Peyer's patch (tissue), 4 donors: Measurements from ENCODE around the gene CCDC81. TPM values are rescaled to one million over a fixed set of nuclear protein-coding genes. Genes with fewer than 3 reads are reported as not detected.

Experiments
- DNase-seq, 3 donors: peaks; one replicate each; pipeline ENCODE4 v3.0.0-alpha.2; 2017 to 2019
- H3K27ac ChIP-seq, 4 donors: fragments of 200-600 bp; sonication (generic); one replicate each; pipeline ENCODE4 v1.5.1; 2016 to 2019
- H3K27me3 ChIP-seq, 2 donors: fragments of 200-600 bp; sonication (generic); one replicate each; pipeline ENCODE4 v1.5.1; 2019
- H3K36me3 ChIP-seq, 3 donors: fragments of 200-600 bp; sonication (generic); one replicate each; pipeline ENCODE4 v1.5.1; 2016 to 2019
- H3K4me1 ChIP-seq, 4 donors: fragments of 200-600 bp; sonication (generic); one replicate each; pipeline ENCODE4 v1.5.1; 2016 to 2019
- H3K4me3 ChIP-seq, 4 donors: fragments of 200-600 bp; sonication (generic); 1 replicate in 3 of 4; 2 replicates in 1 of 4; pipeline ENCODE4 v1.5.1; 2016 to 2019; ENCODE audit warnings: mild to moderate bottlenecking in 1 of 4
- H3K9me3 ChIP-seq, 4 donors: fragments of 200-600 bp; sonication (generic); one replicate each; pipeline ENCODE4 v1.5.1; 2016 to 2019; ENCODE audit warnings: mild to moderate bottlenecking in 1 of 4
- CTCF ChIP-seq, 6 experiments: fragments of 450-650 bp in 4 of 6; fragments of 200-600 bp in 2 of 6; sonication (generic) in 1 of 6; IDR thresholded peaks; one replicate each; pipeline ENCODE4 v1.5.1; 2017 to 2019; ENCODE audit warnings: antibody characterized with exemption in 6 of 6, mild to moderate bottlenecking in 3 of 6, moderate library complexity in 1 of 6
- POLR2A ChIP-seq, 2 donors: fragments of 450-650 bp; IDR thresholded peaks; one replicate each; pipeline ENCODE4 v1.5.1; 2017; ENCODE audit warnings: antibody characterized with exemption in 2 of 2, mild to moderate bottlenecking in 2 of 2, moderate library complexity in 2 of 2
- total RNA-seq, 4 donors: library from RNA; depleted of rRNA; stranded (reverse); fragments of >200 nt; gene quantifications; one replicate each; pipeline ENCODE4 v1.1.0, GENCODE V29; 2016

Gene CCDC81
- total RNA-seq, 4 donors from 2014 or later, result 3.1 to 22.3 TPM; not detected in 2

GRCh38 chr11:86386746-86387145 lies 12.1 kb downstream of the CCDC81 start:
- H3K4me1 ChIP-seq, result no peaks in the 10 kb centered on the region
- no peak for DNase-seq
- no peak overlapping the region for H3K4me3 ChIP-seq
- H3K9me3 ChIP-seq, result no peaks in the 10 kb centered on the region
- H3K27ac ChIP-seq, result no peak overlapping the region
- H3K27me3 ChIP-seq, result no peaks in the 10 kb centered on the region
- H3K36me3 ChIP-seq, result no peaks in the 10 kb centered on the region
- no peak for TF ChIP-seq POLR2A (IDR thresholded peaks at IDR 0.05)
- no peak for TF ChIP-seq CTCF (IDR thresholded peaks at IDR 0.05)

GRCh38 chr11:86388198-86388597 lies 13.5 kb downstream of the CCDC81 start:
- no peak for DNase-seq
- H3K36me3 ChIP-seq, result no peaks in the 10 kb centered on the region
- no peak for TF ChIP-seq CTCF (IDR thresholded peaks at IDR 0.05)
- TF ChIP-seq POLR2A (IDR thresholded peaks at IDR 0.05), result no peak
- no peak overlapping the region for H3K4me3 ChIP-seq
- no peak overlapping the region for H3K27ac ChIP-seq
- H3K4me1 ChIP-seq, result no peaks in the 10 kb centered on the region
- no peaks in the 10 kb centered on the region for H3K27me3 ChIP-seq
- no peaks in the 10 kb centered on the region for H3K9me3 ChIP-seq

GRCh38 chr11:86390487-86390886 lies 15.8 kb downstream of the CCDC81 start:
- no peak for TF ChIP-seq CTCF (IDR thresholded peaks at IDR 0.05)
- TF ChIP-seq POLR2A (IDR thresholded peaks at IDR 0.05), result no peak
- H3K4me1 ChIP-seq, result no peaks in the 10 kb centered on the region
- no peak overlapping the region for H3K27ac ChIP-seq
- H3K27me3 ChIP-seq, result no peaks in the 10 kb centered on the region
- DNase-seq, result no peak
- no peaks in the 10 kb centered on the region for H3K9me3 ChIP-seq
- no peak overlapping the region for H3K4me3 ChIP-seq
- H3K36me3 ChIP-seq, result no peaks in the 10 kb centered on the region

- Histone ChIP-seq H3K9me3 (no peaks in the 10 kb centered on the region), H3K27me3 (no peaks in the 10 kb centered on the region), H3K4me1 (no peaks in the 10 kb centered on the region), H3K4me3 (no peak overlapping the region), H3K36me3 (no peaks in the 10 kb centered on the region), H3K27ac (no peak overlapping the region)
- TF ChIP-seq CTCF (IDR thresholded peaks at IDR 0.05) (no peak), POLR2A (IDR thresholded peaks at IDR 0.05) (no peak)
- no peak for DNase-seq
Observed at GRCh38 chr11:86395061-86395551, 20.4 kb downstream of the CCDC81 start.

GRCh38 chr11:86396396-86396795 lies 21.7 kb downstream of the CCDC81 start:
- Histone ChIP-seq H3K9me3 (no peaks in the 10 kb centered on the region), H3K27me3 (no peaks in the 10 kb centered on the region), H3K36me3 (no peaks in the 10 kb centered on the region), H3K4me1 (no peaks in the 10 kb centered on the region), H3K27ac (no peak overlapping the region), H3K4me3 (no peak overlapping the region)
- DNase-seq, result no peak
- TF ChIP-seq CTCF (IDR thresholded peaks at IDR 0.05) (no peak), POLR2A (IDR thresholded peaks at IDR 0.05) (no peak)

GRCh38 chr11:86397351-86397750 lies 22.7 kb downstream of the CCDC81 start:
- no peaks in the 10 kb centered on the region for H3K4me1 ChIP-seq
- H3K36me3 ChIP-seq, result no peaks in the 10 kb centered on the region
- H3K9me3 ChIP-seq, result no peaks in the 10 kb centered on the region
- no peak overlapping the region for H3K4me3 ChIP-seq
- H3K27me3 ChIP-seq, result no peaks in the 10 kb centered on the region
- DNase-seq, result no peak
- no peak overlapping the region for H3K27ac ChIP-seq
- TF ChIP-seq POLR2A (IDR thresholded peaks at IDR 0.05), result no peak
- no peak for TF ChIP-seq CTCF (IDR thresholded peaks at IDR 0.05)
